Measurements from ENCODE around the gene LMNTD2.

The LMNTD2 gene

GRCh38 chr11:581342-581741 lies 20.8 kb upstream of the LMNTD2 start:
- TF ChIP-seq FOXM1 (IDR thresholded peaks at IDR 0.05; ENCODE audit: borderline replicate concordance) (no peak), LEF1 (IDR thresholded peaks at IDR 0.05; ENCODE audit: borderline replicate concordance) (no peak), ELF4 (IDR thresholded peaks at IDR 0.05) (no peak), SUZ12 (IDR thresholded peaks at IDR 0.05) (no peak), ZNF384 (IDR thresholded peaks at IDR 0.05) (no peak), BHLHE40 (IDR thresholded peaks at IDR 0.05; ENCODE audit: borderline replicate concordance) (no peak), ARNT (IDR thresholded peaks at IDR 0.05) (no peak), TARDBP (IDR thresholded peaks at IDR 0.05) (no peak), CTBP1 (IDR thresholded peaks at IDR 0.05; ENCODE audit: borderline replicate concordance) (no peak), NFRKB (IDR thresholded peaks at IDR 0.05) (no peak), SP1 (IDR thresholded peaks at IDR 0.05) (no peak), PKNOX1 (IDR thresholded peaks at IDR 0.05) (no peak), HDGF (IDR thresholded peaks at IDR 0.05; ENCODE audit: borderline replicate concordance) (no peak), L3MBTL2 (conservative IDR thresholded peaks at IDR 0.05) (no peak), FOXA1 (IDR thresholded peaks at IDR 0.05) (no peak), FOXK2 (IDR thresholded peaks at IDR 0.05) (no peak)
- ChIA-PET CTCF (interaction anchor here (0.6 kb wide), 1 partner anchor 71 kb away, joined by 3 read pairs; no protein-coding TSS in a partner anchor), POLR2A (no interaction called here)
- no peak for DNase-seq (ENCODE audit: extremely low spot score)

GRCh38 chr11:579830-580601 lies 19.5 kb upstream of the LMNTD2 start:
- POLR2A ChIA-PET, result no interaction called here

GRCh38 chr11:578276-579035 lies 17.9 kb upstream of the LMNTD2 start:
- TF ChIP-seq ARNT (IDR thresholded peaks at IDR 0.05) (no peak), ZNF384 (IDR thresholded peaks at IDR 0.05) (no peak), LEF1 (IDR thresholded peaks at IDR 0.05; ENCODE audit: borderline replicate concordance) (no peak), HDGF (IDR thresholded peaks at IDR 0.05; ENCODE audit: borderline replicate concordance) (no peak), PKNOX1 (IDR thresholded peaks at IDR 0.05) (no peak), L3MBTL2 (conservative IDR thresholded peaks at IDR 0.05) (no peak), FOXA1 (IDR thresholded peaks at IDR 0.05) (no peak)
- no peak for DNase-seq (ENCODE audit: extremely low spot score)
- ChIA-PET POLR2A (interaction anchor here (1.7 kb wide), 1 partner anchor 10 kb away, joined by 5 read pairs; no protein-coding TSS in a partner anchor), CTCF (no interaction called here)

More at GRCh38 chr11:579830-580601, 19.5 kb upstream of the LMNTD2 start:
- TF ChIP-seq TARDBP (IDR thresholded peaks at IDR 0.05) (no peak), ELF4 (IDR thresholded peaks at IDR 0.05) (no peak), L3MBTL2 (conservative IDR thresholded peaks at IDR 0.05) (no peak), FOXA1 (IDR thresholded peaks at IDR 0.05) (no peak), ZNF384 (IDR thresholded peaks at IDR 0.05) (no peak), HDGF (IDR thresholded peaks at IDR 0.05; ENCODE audit: borderline replicate concordance) (no peak), PKNOX1 (IDR thresholded peaks at IDR 0.05) (no peak), CTBP1 (IDR thresholded peaks at IDR 0.05; ENCODE audit: borderline replicate concordance) (no peak), BHLHE40 (IDR thresholded peaks at IDR 0.05; ENCODE audit: borderline replicate concordance) (no peak), SUZ12 (IDR thresholded peaks at IDR 0.05) (no peak), SP1 (IDR thresholded peaks at IDR 0.05) (no peak), LEF1 (IDR thresholded peaks at IDR 0.05; ENCODE audit: borderline replicate concordance) (no peak), ARNT (IDR thresholded peaks at IDR 0.05) (no peak), FOXM1 (IDR thresholded peaks at IDR 0.05; ENCODE audit: borderline replicate concordance) (no peak), NFRKB (IDR thresholded peaks at IDR 0.05) (no peak), FOXK2 (IDR thresholded peaks at IDR 0.05) (no peak)
- CTCF ChIA-PET, result no interaction called here
- DNase-seq (ENCODE audit: extremely low spot score), result no peak

- ChIA-PET CTCF (no interaction called here), POLR2A (interaction anchor here (1.0 to 1.7 kb wide), 2 partner anchors 9 to 21 kb away, joined by 5 read pairs; no protein-coding TSS in a partner anchor)
- DNase-seq (ENCODE audit: extremely low spot score), result no peak
Measured at GRCh38 chr11:577611-577894, 17.0 kb upstream of the LMNTD2 start.

More at GRCh38 chr11:577611-577894, 17.0 kb upstream of the LMNTD2 start:
- TF ChIP-seq SP1 (IDR thresholded peaks at IDR 0.05), result no peak
- TF ChIP-seq NFRKB (IDR thresholded peaks at IDR 0.05), result no peak
- TF ChIP-seq CTBP1 (IDR thresholded peaks at IDR 0.05; ENCODE audit: borderline replicate concordance), result no peak
- no peak for TF ChIP-seq FOXK2 (IDR thresholded peaks at IDR 0.05)
- TF ChIP-seq HDGF (IDR thresholded peaks at IDR 0.05; ENCODE audit: borderline replicate concordance), result no peak
- no peak for TF ChIP-seq PKNOX1 (IDR thresholded peaks at IDR 0.05)
- TF ChIP-seq ARNT (IDR thresholded peaks at IDR 0.05), result no peak
